ENCODE data around the gene SMAP1. TPM values are rescaled to one million over a fixed set of nuclear protein-coding genes. Genes with fewer than 3 reads are reported as not detected.

The SMAP1 gene
- total RNA-seq, 1 donor from 2014 or later = 40.4 TPM

DNA sequence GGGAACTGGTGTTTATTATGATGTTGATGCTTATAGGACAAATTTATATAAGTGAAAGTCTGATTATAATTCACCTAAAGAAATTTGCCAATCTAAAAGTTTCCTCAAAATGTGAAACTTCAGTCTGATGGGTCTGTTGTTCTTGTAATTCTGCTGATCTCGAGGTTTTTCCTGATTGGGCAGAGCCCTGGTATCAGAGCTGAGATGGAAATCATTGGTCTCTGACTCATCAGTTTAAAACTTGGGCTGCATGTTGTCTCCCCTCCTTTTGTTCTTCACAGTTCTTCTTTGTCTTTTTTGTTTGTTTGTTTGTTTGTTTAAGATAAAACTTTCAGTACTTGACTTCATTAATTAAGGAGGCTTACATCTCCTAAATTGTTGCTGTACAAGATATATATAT, 5.9 kb downstream of the SMAP1 start:
- H3K27ac Mint-ChIP-seq (ENCODE audit: unreplicated experiment) = no peak overlapping the region

DNA sequence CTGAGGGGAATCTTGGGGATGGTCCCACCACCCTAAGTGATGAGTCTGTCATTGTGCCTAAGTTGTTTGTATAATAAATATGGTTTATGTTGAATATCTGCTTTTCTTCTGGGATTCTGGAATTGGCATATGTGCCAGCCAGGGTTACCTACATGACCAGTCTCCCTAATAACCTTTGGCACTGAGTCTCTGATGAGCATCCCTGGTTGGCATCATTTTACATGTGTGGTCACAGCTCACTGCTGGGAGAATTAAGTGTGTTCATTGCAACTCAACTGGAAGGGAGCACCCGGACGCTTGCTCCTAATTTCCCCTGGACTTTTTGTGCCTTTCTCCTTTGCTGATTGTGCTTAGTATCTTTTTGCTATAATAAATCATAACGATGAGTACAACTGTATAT, 8.1 kb downstream of the SMAP1 start:
- Mint-ChIP-seq H3K9me3 (ENCODE audit: unreplicated experiment) (no peaks in the 10 kb centered on the region), H3K27ac (ENCODE audit: unreplicated experiment) (no peak overlapping the region), H3K4me1 (ENCODE audit: unreplicated experiment) (peaks cover 18% of the 10 kb centered on the region), H3K36me3 (ENCODE audit: low read depth, unreplicated experiment) (no peaks in the 10 kb centered on the region), H3K4me3 (ENCODE audit: unreplicated experiment) (no peak overlapping the region), H3K27me3 (ENCODE audit: unreplicated experiment) (peaks cover 2% of the 10 kb centered on the region)
- no peak for DNase-seq (ENCODE audit: low spot score)
- TF ChIP-seq, protein P1, sequence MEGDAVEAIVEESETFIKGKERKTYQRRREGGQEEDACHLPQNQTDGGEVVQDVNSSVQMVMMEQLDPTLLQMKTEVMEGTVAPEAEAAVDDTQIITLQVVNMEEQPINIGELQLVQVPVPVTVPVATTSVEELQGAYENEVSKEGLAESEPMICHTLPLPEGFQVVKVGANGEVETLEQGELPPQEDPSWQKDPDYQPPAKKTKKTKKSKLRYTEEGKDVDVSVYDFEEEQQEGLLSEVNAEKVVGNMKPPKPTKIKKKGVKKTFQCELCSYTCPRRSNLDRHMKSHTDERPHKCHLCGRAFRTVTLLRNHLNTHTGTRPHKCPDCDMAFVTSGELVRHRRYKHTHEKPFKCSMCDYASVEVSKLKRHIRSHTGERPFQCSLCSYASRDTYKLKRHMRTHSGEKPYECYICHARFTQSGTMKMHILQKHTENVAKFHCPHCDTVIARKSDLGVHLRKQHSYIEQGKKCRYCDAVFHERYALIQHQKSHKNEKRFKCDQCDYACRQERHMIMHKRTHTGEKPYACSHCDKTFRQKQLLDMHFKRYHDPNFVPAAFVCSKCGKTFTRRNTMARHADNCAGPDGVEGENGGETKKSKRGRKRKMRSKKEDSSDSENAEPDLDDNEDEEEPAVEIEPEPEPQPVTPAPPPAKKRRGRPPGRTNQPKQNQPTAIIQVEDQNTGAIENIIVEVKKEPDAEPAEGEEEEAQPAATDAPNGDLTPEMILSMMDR (IDR thresholded peaks at IDR 0.05; ENCODE audit: unreplicated experiment) = no peak

More for the DNA sequence above, 5.9 kb downstream of the SMAP1 start:
- no peaks in the 10 kb centered on the region for H3K9me3 Mint-ChIP-seq (ENCODE audit: unreplicated experiment)
- no peak overlapping the region for H3K4me3 Mint-ChIP-seq (ENCODE audit: unreplicated experiment)
- H3K4me1 Mint-ChIP-seq (ENCODE audit: unreplicated experiment) = peaks cover 34% of the 10 kb centered on the region
- H3K27me3 Mint-ChIP-seq (ENCODE audit: unreplicated experiment) = peaks cover 6% of the 10 kb centered on the region
- H3K36me3 Mint-ChIP-seq (ENCODE audit: low read depth, unreplicated experiment) = no peaks in the 10 kb centered on the region
- no peak for DNase-seq (ENCODE audit: low spot score)
- TF ChIP-seq, protein P1 (IDR thresholded peaks at IDR 0.05; ENCODE audit: unreplicated experiment) = no peak

DNA sequence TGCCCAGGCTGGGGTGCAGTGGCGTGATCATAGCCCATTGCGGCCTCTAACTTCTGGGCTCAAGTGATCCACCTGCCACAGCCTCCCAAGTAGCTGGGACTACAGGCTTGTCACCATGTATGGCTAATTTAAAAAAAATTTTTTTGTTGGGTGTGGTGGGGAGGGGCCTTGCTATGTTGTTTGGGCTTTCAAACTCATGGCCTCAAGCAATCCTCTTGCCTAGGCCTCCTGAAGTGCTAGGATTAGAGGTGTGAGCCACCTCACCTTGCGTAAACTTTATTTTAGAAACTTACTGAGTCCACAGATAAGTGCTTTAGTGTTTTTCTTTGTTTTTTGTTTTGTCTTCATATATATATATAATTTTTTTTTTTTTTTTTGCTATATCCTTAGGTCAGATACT, 9.1 kb downstream of the SMAP1 start:
- TF ChIP-seq, protein P1 (IDR thresholded peaks at IDR 0.05; ENCODE audit: unreplicated experiment) = no peak
- no peak for DNase-seq (ENCODE audit: low spot score)
- Mint-ChIP-seq H3K27ac (ENCODE audit: unreplicated experiment) (no peak overlapping the region), H3K4me1 (ENCODE audit: unreplicated experiment) (peaks cover 9% of the 10 kb centered on the region), H3K36me3 (ENCODE audit: low read depth, unreplicated experiment) (no peaks in the 10 kb centered on the region), H3K9me3 (ENCODE audit: unreplicated experiment) (no peaks in the 10 kb centered on the region), H3K27me3 (ENCODE audit: unreplicated experiment) (peaks cover 1% of the 10 kb centered on the region), H3K4me3 (ENCODE audit: unreplicated experiment) (no peak overlapping the region)

DNA sequence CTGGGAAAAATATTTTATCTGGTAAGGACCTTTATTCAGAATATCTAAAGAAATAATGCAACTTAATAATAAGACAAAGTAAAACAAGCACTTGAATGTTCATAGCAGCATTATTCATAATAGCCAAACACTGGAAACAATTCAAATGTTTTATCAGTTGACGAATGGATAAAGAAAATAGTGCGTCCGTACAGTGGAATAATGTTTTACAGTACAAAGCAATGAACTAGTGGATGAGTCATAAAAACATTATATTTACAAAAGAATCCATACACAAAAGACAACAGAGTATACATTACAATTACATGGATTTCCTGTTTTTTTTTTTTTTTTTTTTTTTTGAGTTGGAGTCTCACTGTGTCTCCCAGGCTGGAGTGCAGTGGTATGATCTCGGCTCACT, 12.7 kb downstream of the SMAP1 start:
- no peaks in the 10 kb centered on the region for H3K36me3 Mint-ChIP-seq (ENCODE audit: low read depth, unreplicated experiment)
- no peak for DNase-seq (ENCODE audit: low spot score)
- no peak overlapping the region for H3K27ac Mint-ChIP-seq (ENCODE audit: unreplicated experiment)
- TF ChIP-seq, protein P1 (IDR thresholded peaks at IDR 0.05; ENCODE audit: unreplicated experiment) = no peak
- no peaks in the 10 kb centered on the region for H3K4me1 Mint-ChIP-seq (ENCODE audit: unreplicated experiment)
- no peak overlapping the region for H3K4me3 Mint-ChIP-seq (ENCODE audit: unreplicated experiment)
- no peaks in the 10 kb centered on the region for H3K9me3 Mint-ChIP-seq (ENCODE audit: unreplicated experiment)
- H3K27me3 Mint-ChIP-seq (ENCODE audit: unreplicated experiment) = peaks cover 1% of the 10 kb centered on the region

DNA sequence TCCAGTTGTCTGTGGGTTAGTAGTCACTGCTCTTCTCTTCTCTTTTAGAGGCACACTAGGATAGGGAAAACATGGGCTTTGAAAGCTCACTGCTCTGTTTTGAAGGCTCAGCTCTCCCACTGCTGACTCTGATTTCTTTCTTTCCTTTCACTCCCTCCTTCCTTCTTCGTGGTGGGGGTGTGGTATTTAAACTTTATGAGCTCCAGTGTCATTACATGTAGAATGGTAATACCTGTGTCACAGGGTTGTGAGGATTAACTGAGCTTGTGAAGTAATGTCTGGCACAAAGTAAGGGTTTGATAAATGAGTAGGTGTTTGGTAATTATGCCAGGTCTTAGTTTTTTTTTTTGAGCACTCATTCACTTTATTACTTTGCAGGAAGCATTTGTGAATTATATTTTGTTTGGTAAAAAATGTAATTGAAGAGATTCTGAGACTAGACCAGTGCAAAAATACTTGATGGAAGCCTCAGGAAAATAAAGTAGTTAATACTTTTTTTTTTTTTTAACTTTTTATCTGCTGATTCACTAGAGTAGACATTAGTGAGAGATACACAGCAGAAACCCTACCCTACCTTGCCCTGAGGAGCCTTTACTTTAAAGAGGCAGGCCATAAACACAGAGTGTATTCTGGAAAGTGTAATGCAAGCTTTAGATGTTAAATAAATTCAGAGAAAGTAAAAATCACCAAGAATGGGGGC, 17.3 kb downstream of the SMAP1 start:
- H3K4me3 Mint-ChIP-seq (ENCODE audit: unreplicated experiment) = no peak overlapping the region

More for the DNA sequence above, 17.3 kb downstream of the SMAP1 start:
- no peak for DNase-seq (ENCODE audit: low spot score)
- no peak overlapping the region for H3K27ac Mint-ChIP-seq (ENCODE audit: unreplicated experiment)
- TF ChIP-seq, protein P1 (IDR thresholded peaks at IDR 0.05; ENCODE audit: unreplicated experiment) = no peak
- H3K9me3 Mint-ChIP-seq (ENCODE audit: unreplicated experiment) = no peaks in the 10 kb centered on the region
- no peaks in the 10 kb centered on the region for H3K27me3 Mint-ChIP-seq (ENCODE audit: unreplicated experiment)
- H3K4me1 Mint-ChIP-seq (ENCODE audit: unreplicated experiment) = no peaks in the 10 kb centered on the region
- no peaks in the 10 kb centered on the region for H3K36me3 Mint-ChIP-seq (ENCODE audit: low read depth, unreplicated experiment)
